WTC11 (cell line): Measurements from ENCODE around the gene RPS6KA5. TPM values are rescaled to one million over a fixed set of nuclear protein-coding genes. Genes with fewer than 3 reads are reported as not detected.

Source experiments
- ATAC-seq: fragments of 200-7000 bp; cut with Tn5 transposase; 2 replicates; pipeline ENCODE4 v1.10.0; 2021; ENCODE audit warnings: mild to moderate bottlenecking, moderate library complexity
- CTCF ChIA-PET: fragments of 300-600 bp; sonication (Branson Sonifier 250); formaldehyde crosslinking; loops from one replicate; lab custom pipeline; 2021; ENCODE audit warnings: antibody characterized with exemption; lab: Charles Lee
- POLR2A ChIA-PET: fragments of 350-600 bp; sonication (Branson Sonifier 250); formaldehyde crosslinking; loops from one replicate; lab custom pipeline; 2021; ENCODE audit warnings: antibody characterized with exemption; lab: Charles Lee
- DNase-seq: peaks from one replicate; pipeline ENCODE4 v3.0.0; 2021; ENCODE audit warnings: low spot score
- H3K27ac Mint-ChIP-seq: 2 replicates; pipeline ENCODE4 v1.8.0; 2021; ENCODE audit warnings: mixed read lengths
- H3K27me3 Mint-ChIP-seq: 2 replicates; pipeline ENCODE4 v1.8.0; 2021; ENCODE audit warnings: low read depth, mild to moderate bottlenecking, moderate library complexity, mixed read lengths
- H3K36me3 Mint-ChIP-seq: 2 replicates; pipeline ENCODE4 v1.8.0; 2021; ENCODE audit warnings: mixed read lengths
- H3K4me1 Mint-ChIP-seq: 2 replicates; pipeline ENCODE4 v1.8.0; 2022; ENCODE audit warnings: mixed read lengths
- H3K4me3 Mint-ChIP-seq: 2 replicates; pipeline ENCODE4 v1.8.0; 2021; ENCODE audit warnings: mild to moderate bottlenecking, moderate library complexity, mixed read lengths
- H3K9me3 Mint-ChIP-seq: 2 replicates; pipeline ENCODE4 v1.8.0; 2021; ENCODE audit warnings: mixed read lengths
- AR ChIP-seq: fragments of 250-450 bp; sonication (Bioruptor Pico); IDR thresholded peaks from 2 replicates; pipeline ENCODE4 v1.9.0; 2021; ENCODE audit warnings: mild to moderate bottlenecking
- E2F4 ChIP-seq: sonication (generic); formaldehyde crosslinking; IDR thresholded peaks from 2 replicates; pipeline ENCODE4 v1.8.1; 2022; ENCODE audit warnings: low read depth, mild to moderate bottlenecking, moderate library complexity, missing genetic modification reagents, borderline replicate concordance
- E2F5 ChIP-seq: sonication (generic); formaldehyde crosslinking; IDR thresholded peaks from 2 replicates; pipeline ENCODE4 v1.8.1; 2022; ENCODE audit warnings: mild to moderate bottlenecking, moderate library complexity, missing genetic modification reagents
- ESRRA ChIP-seq: sonication (generic); formaldehyde crosslinking; IDR thresholded peaks from 2 replicates; pipeline ENCODE4 v1.8.1; 2022; ENCODE audit warnings: mild to moderate bottlenecking, missing genetic modification reagents, borderline replicate concordance
- FOXP1 ChIP-seq: sonication (generic); formaldehyde crosslinking; IDR thresholded peaks from 2 replicates; pipeline ENCODE4 v1.8.0; 2022; ENCODE audit warnings: missing genetic modification reagents, mild to moderate bottlenecking, moderate library complexity, borderline replicate concordance
- GRHL2 ChIP-seq: fragments of 250-450 bp; sonication (Bioruptor Pico); IDR thresholded peaks from 2 replicates; pipeline ENCODE4 v1.8.0; 2022; ENCODE audit warnings: mild to moderate bottlenecking, moderate library complexity; ENCODE audit not compliant: insufficient replicate concordance, severe bottlenecking
- GTF2I ChIP-seq: fragments of 250-450 bp; sonication (Bioruptor Pico); conservative IDR thresholded peaks from 2 replicates; pipeline ENCODE4 v1.4.0; 2021; ENCODE audit warnings: mild to moderate bottlenecking
- KAT7 ChIP-seq: sonication (generic); formaldehyde crosslinking; IDR thresholded peaks from 2 replicates; pipeline ENCODE4 v1.8.1; 2023; ENCODE audit warnings: missing genetic modification reagents, mild to moderate bottlenecking, borderline replicate concordance
- MLX ChIP-seq: sonication (generic); formaldehyde crosslinking; IDR thresholded peaks from 2 replicates; pipeline ENCODE4 v1.8.1; 2023; ENCODE audit warnings: mild to moderate bottlenecking, missing genetic modification reagents, moderate library complexity
- NFATC4 ChIP-seq: fragments of 250-450 bp; sonication (Bioruptor Pico); IDR thresholded peaks from 2 replicates; pipeline ENCODE4 v1.9.0; 2021; ENCODE audit warnings: mild to moderate bottlenecking
- STAT6 ChIP-seq: sonication (generic); formaldehyde crosslinking; conservative IDR thresholded peaks from 2 replicates; pipeline ENCODE4 v1.8.1; 2023; ENCODE audit warnings: mild to moderate bottlenecking, low read depth, missing genetic modification reagents, moderate library complexity
- ZNF219 ChIP-seq: sonication (generic); formaldehyde crosslinking; IDR thresholded peaks from 2 replicates; pipeline ENCODE4 v1.8.0; 2023; ENCODE audit warnings: missing genetic modification reagents, mild to moderate bottlenecking, borderline replicate concordance
- ZNF317 ChIP-seq: sonication (generic); formaldehyde crosslinking; IDR thresholded peaks from 2 replicates; pipeline ENCODE4 v1.8.1; 2023; ENCODE audit warnings: low read depth, mild to moderate bottlenecking, moderate library complexity, missing genetic modification reagents, borderline replicate concordance
- total RNA-seq: library from RNA; stranded (reverse); gene quantifications from 3 replicates; pipeline ENCODE4 v1.2.3, GENCODE V29; 2021
- TF ChIP-seq, protein P1 (sequence below): sonication (generic); formaldehyde crosslinking; IDR thresholded peaks from 2 replicates; pipeline ENCODE4 v1.8.0; 2022; ENCODE audit warnings: mild to moderate bottlenecking, missing genetic modification reagents
- TF ChIP-seq, protein P2 (sequence below): sonication (generic); formaldehyde crosslinking; IDR thresholded peaks from 2 replicates; pipeline ENCODE4 v1.8.0; 2022; ENCODE audit warnings: mild to moderate bottlenecking, missing genetic modification reagents

RPS6KA5 gene
- total RNA-seq, 1 experiment from 2014 or later, result 5.2 TPM

DNA sequence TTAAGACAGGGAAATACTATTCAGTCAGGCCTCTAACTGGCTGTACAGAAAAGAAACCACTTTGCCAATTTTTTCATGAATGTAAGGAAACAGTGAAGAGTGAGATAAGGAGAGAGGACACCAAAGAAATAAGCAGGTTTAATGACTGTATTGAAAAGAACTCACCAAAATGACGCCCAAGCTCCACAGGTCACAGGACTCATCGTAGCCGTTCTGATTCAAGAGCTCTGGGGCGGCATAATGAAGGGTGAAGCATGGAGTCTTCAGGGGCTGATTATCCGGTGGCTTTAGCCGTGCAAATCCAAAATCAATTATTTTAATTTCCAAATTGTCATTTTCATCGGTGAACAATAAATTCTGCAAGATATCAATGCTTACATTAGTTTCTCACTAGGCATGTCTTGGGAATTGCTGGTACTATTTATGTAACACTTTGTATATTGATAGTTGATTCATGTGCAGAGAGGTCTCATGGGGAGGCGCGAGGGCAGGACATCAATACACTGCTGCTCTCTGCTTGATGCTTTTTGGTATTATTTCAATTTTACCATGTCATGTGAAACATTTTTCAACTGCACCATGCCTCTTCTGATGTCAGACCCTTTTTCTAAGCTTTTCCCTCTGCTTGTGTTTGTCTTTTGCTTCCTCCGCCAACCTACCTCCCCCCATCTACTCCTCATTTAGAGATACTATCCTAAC, 170.0 kb downstream of the RPS6KA5 start (continued):
- TF ChIP-seq, protein P1, sequence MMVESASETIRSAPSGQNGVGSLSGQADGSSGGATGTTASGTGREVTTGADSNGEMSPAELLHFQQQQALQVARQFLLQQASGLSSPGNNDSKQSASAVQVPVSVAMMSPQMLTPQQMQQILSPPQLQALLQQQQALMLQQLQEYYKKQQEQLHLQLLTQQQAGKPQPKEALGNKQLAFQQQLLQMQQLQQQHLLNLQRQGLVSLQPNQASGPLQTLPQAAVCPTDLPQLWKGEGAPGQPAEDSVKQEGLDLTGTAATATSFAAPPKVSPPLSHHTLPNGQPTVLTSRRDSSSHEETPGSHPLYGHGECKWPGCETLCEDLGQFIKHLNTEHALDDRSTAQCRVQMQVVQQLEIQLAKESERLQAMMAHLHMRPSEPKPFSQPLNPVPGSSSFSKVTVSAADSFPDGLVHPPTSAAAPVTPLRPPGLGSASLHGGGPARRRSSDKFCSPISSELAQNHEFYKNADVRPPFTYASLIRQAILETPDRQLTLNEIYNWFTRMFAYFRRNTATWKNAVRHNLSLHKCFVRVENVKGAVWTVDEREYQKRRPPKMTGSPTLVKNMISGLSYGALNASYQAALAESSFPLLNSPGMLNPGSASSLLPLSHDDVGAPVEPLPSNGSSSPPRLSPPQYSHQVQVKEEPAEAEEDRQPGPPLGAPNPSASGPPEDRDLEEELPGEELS (CRISPR knock-in tag), result no peak
- TF ChIP-seq STAT6, result no peak
- TF ChIP-seq E2F4 (CRISPR knock-in tag), result no peak
- no peak for TF ChIP-seq MLX (CRISPR knock-in tag)
- no peak for TF ChIP-seq NFATC4 (CRISPR knock-in tag)
- TF ChIP-seq AR (CRISPR knock-in tag), result no peak
- TF ChIP-seq, all 79 proteins: peak for 0

GRCh38 chr14:90886297-90886815, 174.1 kb downstream of the RPS6KA5 start:
- Mint-ChIP-seq H3K4me3 (no peak overlapping the region), H3K36me3 (peaks cover 17% of the 10 kb centered on the region), H3K9me3 (peaks cover 17% of the 10 kb centered on the region), H3K27me3 (no peaks in the 10 kb centered on the region), H3K27ac (no peak overlapping the region), H3K4me1 (peaks cover 7% of the 10 kb centered on the region)
- POLR2A ChIA-PET, result no interaction called here
- DNase-seq, result no peak
- TF ChIP-seq ESRRA, result no peak
- TF ChIP-seq, protein P2, sequence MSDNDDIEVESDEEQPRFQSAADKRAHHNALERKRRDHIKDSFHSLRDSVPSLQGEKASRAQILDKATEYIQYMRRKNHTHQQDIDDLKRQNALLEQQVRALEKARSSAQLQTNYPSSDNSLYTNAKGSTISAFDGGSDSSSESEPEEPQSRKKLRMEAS, result no peak
- TF ChIP-seq GTF2I (CRISPR knock-in tag), result no peak
- CTCF ChIA-PET, result interaction anchor here (1.8 kb wide), 1 partner anchor 16 kb away, joined by 5 read pairs; no protein-coding TSS in a partner anchor
- no peak for ATAC-seq

- peak overlapping the region; percentile 48; the same call in 1 of the 2 replicates for H3K27ac Mint-ChIP-seq
- POLR2A ChIA-PET, result no interaction called here
- no peak for TF ChIP-seq AR (CRISPR knock-in tag)
- no peak for TF ChIP-seq GRHL2 (CRISPR knock-in tag)
- no peak for TF ChIP-seq ZNF219
- TF ChIP-seq KAT7 (CRISPR knock-in tag), result no peak
- TF ChIP-seq E2F5 (CRISPR knock-in tag), result no peak
- TF ChIP-seq FOXP1 (CRISPR knock-in tag), result no peak
- TF ChIP-seq ZNF317 (CRISPR knock-in tag), result no peak
- TF ChIP-seq, all 79 proteins: peak for 0
- Mint-ChIP-seq H3K4me3 (no peak overlapping the region), H3K4me1 (peaks cover 7% of the 10 kb centered on the region), H3K27me3 (no peaks in the 10 kb centered on the region), H3K36me3 (peaks cover 17% of the 10 kb centered on the region), H3K9me3 (peaks cover 22% of the 10 kb centered on the region)
- ATAC-seq, result peak; percentile 71
- no peak for DNase-seq
- CTCF ChIA-PET, result no interaction called here
These were observed 176.7 kb downstream of the RPS6KA5 start for GRCh38 chr14:90883782-90884181.
